Posterior vena cava (tissue), 2 donors: ENCODE results near the gene PPRC1. TPM values are rescaled to one million over a fixed set of nuclear protein-coding genes. Genes with fewer than 3 reads are reported as not detected.

ENCODE experiments used
- DNase-seq: peaks from one replicate; pipeline ENCODE4 v3.0.0-alpha.2; 2020; ENCODE audit warnings: low spot score
- intact Hi-C, 2 donors: fragments of 100-400 bp; cut with DNase I; formaldehyde crosslinking; loops; one replicate each; pipeline versions ENCODE4 v1.14.1 to v1.14.2; 2022 to 2023
- total RNA-seq, 2 donors: library from RNA; stranded (reverse); fragmentation: NEBNext Ultra II Directional; extraction: Animal tissue kit (Norgen Biotek cat#: 25700); gene quantifications; one replicate each; pipeline ENCODE4 v1.2.1, GENCODE V29; 2021
- donor health status: DM: yes; HTN: yes; CAD: no.
- donor health status: DM: yes; HTN: yes; CAD: no.

PPRC1 gene
- total RNA-seq, 2 donors from 2014 or later: 21.7 to 32.8 TPM

- intact Hi-C loops: no loop called here
- DNase-seq: no peak
Observed at GRCh38 chr10:102140913-102141540, 8.2 kb downstream of the PPRC1 start.

GRCh38 chr10:102141583-102142107 lies 8.8 kb downstream of the PPRC1 start:
- DNase-seq: no peak
- intact Hi-C loops: no loop called here

GRCh38 chr10:102146971-102147428 lies 14.2 kb downstream of the PPRC1 start:
- peak; percentile 64 for DNase-seq
- intact Hi-C loops: no loop called here

- intact Hi-C loops: no loop called here
- DNase-seq: peak; percentile 1
Observed at GRCh38 chr10:102147561-102147960, 14.7 kb downstream of the PPRC1 start.

GRCh38 chr10:102148275-102148674 lies 15.4 kb downstream of the PPRC1 start:
- DNase-seq: peak; percentile 47
- intact Hi-C loops: no loop called here

GRCh38 chr10:102150970-102151773 lies 18.3 kb downstream of the PPRC1 start:
- intact Hi-C loops: no loop called here
- peak; percentile 38 for DNase-seq

GRCh38 chr10:102151774-102152544 lies 19.1 kb downstream of the PPRC1 start, which contains the start of gene NOLC1:
Gene NOLC1, plus strand, starts transcription at chr10:102152389. Its CDS starts 22 bp downstream, at chr10:102152411.
- intact Hi-C loops: no loop called here
- DNase-seq: peak; percentile 100

- DNase-seq: no peak
- intact Hi-C loops: no loop called here
Observed at GRCh38 chr10:102152545-102152890, 19.7 kb downstream of the PPRC1 start.

- DNase-seq: peak; percentile 2
- intact Hi-C loops: no loop called here
Observed at GRCh38 chr10:102153093-102153620, 20.3 kb downstream of the PPRC1 start.

GRCh38 chr10:102154466-102155116 lies 21.8 kb downstream of the PPRC1 start:
- intact Hi-C loops: no loop called here
- peak; percentile 23 for DNase-seq

- intact Hi-C loops: no loop called here
Observed at GRCh38 chr10:102157224-102157623, 24.4 kb downstream of the PPRC1 start.

GRCh38 chr10:102159051-102159597 lies 26.3 kb downstream of the PPRC1 start:
- intact Hi-C loops: no loop called here
- DNase-seq: peak; percentile 18

More at GRCh38 chr10:102157224-102157623, 24.4 kb downstream of the PPRC1 start:
- DNase-seq: peak; percentile 45

GRCh38 chr10:102159831-102160230 lies 27.0 kb downstream of the PPRC1 start:
- DNase-seq: no peak
- intact Hi-C loops: loop anchor here in 1 of 2 donors (10.0 kb wide), 1 partner anchor 195 kb away; no protein-coding TSS in a partner anchor

GRCh38 chr10:102163342-102163989 lies 30.6 kb downstream of the PPRC1 start:
- intact Hi-C loops: loop anchor here in 1 of 2 donors (10.0 kb wide), 1 partner anchor 191 kb away; no protein-coding TSS in a partner anchor
- no peak for DNase-seq

GRCh38 chr10:102167861-102168260 lies 35.0 kb downstream of the PPRC1 start:
- DNase-seq: no peak
- intact Hi-C loops: loop anchor here in 1 of 2 donors (10.0 kb wide), 1 partner anchor 187 kb away; no protein-coding TSS in a partner anchor

GRCh38 chr10:102170602-102171001 lies 37.8 kb downstream of the PPRC1 start:
- no peak for DNase-seq
- intact Hi-C loops: no loop called here

- intact Hi-C loops: no loop called here
- no peak for DNase-seq
Observed at GRCh38 chr10:102172288-102172687, 39.4 kb downstream of the PPRC1 start.

- intact Hi-C loops: no loop called here
- no peak for DNase-seq
Observed at GRCh38 chr10:102175415-102175814, 42.6 kb downstream of the PPRC1 start.
